Choroid plexus epithelial cell (primary cell): Measurements from ENCODE around the gene VASH1.

Source experiments
- DNase-seq: peaks from one replicate; pipeline ENCODE4 v3.0.0-alpha.2; 2010; ENCODE audit warnings: low read depth
- H3K4me3 ChIP-seq: 2 replicates; pipeline ENCODE4 v1.5.1; 2011; ENCODE audit warnings: low read depth, mild to moderate bottlenecking, control low read depth, low read length, moderate library complexity
- CTCF ChIP-seq: conservative IDR thresholded peaks from 2 replicates; pipeline ENCODE4 v1.5.1; 2011; ENCODE audit warnings: low read depth, mild to moderate bottlenecking, control low read depth, inconsistent platforms, low read length, moderate library complexity

VASH1 gene

GRCh38 chr14:76776428-76777251 lies 15.4 kb downstream of the VASH1 start:
- peak; percentile 21 for TF ChIP-seq CTCF
- peak; percentile 47 for DNase-seq
- H3K4me3 ChIP-seq, result no peak overlapping the region

GRCh38 chr14:76777721-76778120 lies 16.5 kb downstream of the VASH1 start:
- H3K4me3 ChIP-seq, result no peak overlapping the region
- TF ChIP-seq CTCF, result no peak
- no peak for DNase-seq

GRCh38 chr14:76778546-76779215 lies 17.4 kb downstream of the VASH1 start:
- no peak for TF ChIP-seq CTCF
- H3K4me3 ChIP-seq, result no peak overlapping the region

DNA sequence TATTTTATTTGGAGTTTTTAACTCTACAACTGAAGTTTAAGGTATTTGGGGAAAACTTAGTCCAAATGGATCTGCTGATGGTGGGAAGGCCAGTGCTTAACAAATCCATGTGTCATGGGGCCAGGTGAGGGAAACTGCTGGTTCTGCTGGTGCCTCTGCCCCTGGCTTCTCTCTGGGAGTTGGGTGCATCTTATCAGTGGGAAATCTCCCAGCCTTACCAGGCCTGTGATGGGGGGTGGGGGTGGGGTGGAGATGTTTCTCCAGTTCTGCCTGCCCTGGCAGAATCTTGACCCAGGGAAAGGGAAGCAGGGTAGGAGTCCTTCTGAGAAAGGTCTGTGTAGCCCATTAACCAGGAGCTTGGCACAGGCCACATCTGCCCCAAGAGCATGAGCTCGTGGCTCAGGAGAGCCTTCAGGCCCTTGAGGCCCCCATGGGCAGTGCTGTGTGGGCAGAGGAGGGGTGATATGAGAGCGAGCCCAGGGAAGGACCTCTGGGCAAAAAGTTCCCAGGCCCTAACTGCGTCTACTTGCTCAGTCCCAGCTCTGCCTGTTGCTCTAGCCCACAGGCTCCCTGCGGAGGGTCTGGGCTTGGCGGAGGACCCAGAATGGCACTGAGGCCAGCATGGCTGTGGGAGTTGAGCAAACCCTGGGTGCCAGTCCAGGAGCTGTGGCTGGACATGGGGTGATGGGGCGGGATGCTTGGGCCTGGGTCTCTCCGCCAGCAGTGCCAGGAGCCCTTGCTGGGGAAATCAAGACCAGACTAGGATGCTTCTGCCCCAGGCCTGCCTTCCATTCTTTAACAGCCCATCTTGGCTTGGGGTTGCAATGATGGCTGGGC lies 18.2 kb downstream of the VASH1 start:
- no peak for TF ChIP-seq CTCF
- no peak for DNase-seq
- no peak overlapping the region for H3K4me3 ChIP-seq

More at GRCh38 chr14:76778546-76779215, 17.4 kb downstream of the VASH1 start:
- no peak for DNase-seq

GRCh38 chr14:76780058-76780345 lies 18.7 kb downstream of the VASH1 start:
- DNase-seq, result no peak
- H3K4me3 ChIP-seq, result no peak overlapping the region
- TF ChIP-seq CTCF, result no peak

DNA sequence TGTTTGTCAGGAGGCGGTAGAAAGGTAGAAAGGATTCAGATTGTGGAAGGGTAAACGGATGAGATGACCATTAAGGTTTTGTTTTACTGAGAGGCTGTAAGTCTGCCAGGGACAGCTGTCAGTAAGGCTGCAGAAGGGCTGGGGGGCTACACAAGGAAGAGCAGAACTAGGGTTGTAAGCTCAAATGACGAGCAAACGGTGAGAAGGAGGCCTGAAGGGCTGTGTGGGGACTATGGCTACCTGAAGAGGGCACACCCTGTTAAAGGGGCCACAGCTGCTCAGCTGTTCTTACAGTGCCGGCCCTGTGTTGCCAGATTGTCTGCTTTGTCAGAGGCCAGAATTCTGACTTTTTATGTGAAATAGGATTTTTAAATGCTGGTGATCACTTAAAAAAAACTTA lies 19.1 kb downstream of the VASH1 start:
- no peak for DNase-seq
- no peak overlapping the region for H3K4me3 ChIP-seq
- TF ChIP-seq CTCF, result no peak
